ENCODE measurements around the gene GRIK3.

- TF ChIP-seq, protein P1, sequence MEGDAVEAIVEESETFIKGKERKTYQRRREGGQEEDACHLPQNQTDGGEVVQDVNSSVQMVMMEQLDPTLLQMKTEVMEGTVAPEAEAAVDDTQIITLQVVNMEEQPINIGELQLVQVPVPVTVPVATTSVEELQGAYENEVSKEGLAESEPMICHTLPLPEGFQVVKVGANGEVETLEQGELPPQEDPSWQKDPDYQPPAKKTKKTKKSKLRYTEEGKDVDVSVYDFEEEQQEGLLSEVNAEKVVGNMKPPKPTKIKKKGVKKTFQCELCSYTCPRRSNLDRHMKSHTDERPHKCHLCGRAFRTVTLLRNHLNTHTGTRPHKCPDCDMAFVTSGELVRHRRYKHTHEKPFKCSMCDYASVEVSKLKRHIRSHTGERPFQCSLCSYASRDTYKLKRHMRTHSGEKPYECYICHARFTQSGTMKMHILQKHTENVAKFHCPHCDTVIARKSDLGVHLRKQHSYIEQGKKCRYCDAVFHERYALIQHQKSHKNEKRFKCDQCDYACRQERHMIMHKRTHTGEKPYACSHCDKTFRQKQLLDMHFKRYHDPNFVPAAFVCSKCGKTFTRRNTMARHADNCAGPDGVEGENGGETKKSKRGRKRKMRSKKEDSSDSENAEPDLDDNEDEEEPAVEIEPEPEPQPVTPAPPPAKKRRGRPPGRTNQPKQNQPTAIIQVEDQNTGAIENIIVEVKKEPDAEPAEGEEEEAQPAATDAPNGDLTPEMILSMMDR (IDR thresholded peaks at IDR 0.05; ENCODE audit: low read depth, low read length, missing input control): no peak
- TF ChIP-seq REST (IDR thresholded peaks at IDR 0.05) (no peak), GABPA (IDR thresholded peaks at IDR 0.05 in 1 of 2, conservative IDR thresholded peaks at IDR 0.05 in 1 of 2) (no peak), RAD21 (IDR thresholded peaks at IDR 0.05) (no peak), FOXA1 (IDR thresholded peaks at IDR 0.05) (no peak), EGR1 (IDR thresholded peaks at IDR 0.05; ENCODE audit: low read depth in 2 of 2) (no peak), ZBTB33 (IDR thresholded peaks at IDR 0.05) (no peak), JUND (IDR thresholded peaks at IDR 0.05) (no peak), SP1 (IDR thresholded peaks at IDR 0.05) (no peak)
- TF ChIP-seq, protein P2, sequence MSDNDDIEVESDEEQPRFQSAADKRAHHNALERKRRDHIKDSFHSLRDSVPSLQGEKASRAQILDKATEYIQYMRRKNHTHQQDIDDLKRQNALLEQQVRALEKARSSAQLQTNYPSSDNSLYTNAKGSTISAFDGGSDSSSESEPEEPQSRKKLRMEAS (IDR thresholded peaks at IDR 0.05): no peak
Measured at GRCh38 chr1:36973056-36973455, 61.3 kb downstream of the GRIK3 start.

Data from liver (tissue), 3 donors.